Fibroblast of lung (primary cell): ENCODE data around the gene ATP9B. TPM values are rescaled to one million over a fixed set of nuclear protein-coding genes. Genes with fewer than 3 reads are reported as not detected.

ENCODE experiments used
- DNase-seq, 2 donors: peaks; one replicate each; pipeline versions ENCODE4 v3.0.0 to v3.0.0-alpha.2; 2010; ENCODE audit warnings: low read depth in 2 of 2
- H2AFZ ChIP-seq: 2 replicates; pipeline ENCODE4 v1.5.1; 2012; ENCODE audit warnings: low read length, control low read depth, inconsistent platforms
- H3K27ac ChIP-seq: 2 replicates; pipeline ENCODE4 v1.5.1; 2011; ENCODE audit warnings: low read length, control low read depth; ENCODE audit not compliant: insufficient read depth
- H3K27me3 ChIP-seq: 2 replicates; pipeline ENCODE4 v1.5.1; 2011; ENCODE audit warnings: mild to moderate bottlenecking, low read length; ENCODE audit not compliant: control insufficient read depth, insufficient read depth
- H3K36me3 ChIP-seq: 2 replicates; pipeline ENCODE4 v1.5.1; 2011; ENCODE audit warnings: low read length; ENCODE audit not compliant: control insufficient read depth, insufficient read depth
- H3K4me1 ChIP-seq: 2 replicates; pipeline ENCODE4 v1.5.1; 2011; ENCODE audit warnings: low read length; ENCODE audit not compliant: control insufficient read depth, insufficient read depth; ENCODE audit errors: extremely low read depth
- H3K4me2 ChIP-seq: 2 replicates; pipeline ENCODE4 v1.5.1; 2011; ENCODE audit warnings: low read length, control low read depth; ENCODE audit not compliant: insufficient read depth; ENCODE audit errors: extremely low read depth
- H3K4me3 ChIP-seq, 4 experiments: fragments of 200-600 bp in 1 of 4; sonication (generic) in 1 of 4; replicated peaks in 1 of 4; 2 replicates each; pipeline ENCODE4 v1.5.1; 2011 to 2016; ENCODE audit warnings: low read length in 4 of 4, low read depth in 3 of 4, mild to moderate bottlenecking in 3 of 4, control low read depth in 2 of 4, inconsistent platforms in 1 of 4, mixed read lengths in 1 of 4; ENCODE audit not compliant: insufficient read depth in 1 of 4; ENCODE audit errors: control extremely low read depth in 1 of 4
- H3K79me2 ChIP-seq: 2 replicates; pipeline ENCODE4 v1.5.1; 2012; ENCODE audit warnings: mild to moderate bottlenecking, low read length, inconsistent platforms; ENCODE audit not compliant: control insufficient read depth, insufficient read depth
- H3K9ac ChIP-seq: 2 replicates; pipeline ENCODE4 v1.5.1; 2011; ENCODE audit warnings: mild to moderate bottlenecking, low read length, control low read depth; ENCODE audit not compliant: insufficient read depth
- H3K9me3 ChIP-seq: 2 replicates; pipeline ENCODE4 v1.5.1; 2012; ENCODE audit warnings: low read depth, low read length; ENCODE audit not compliant: control insufficient read depth, insufficient read depth
- H4K20me1 ChIP-seq: 2 replicates; pipeline ENCODE4 v1.5.1; 2011; ENCODE audit warnings: low read length; ENCODE audit not compliant: control insufficient read depth, insufficient read depth; ENCODE audit errors: extremely low read depth
- CTCF ChIP-seq, 2 donors: IDR thresholded peaks in 1 of 2; conservative IDR thresholded peaks in 1 of 2; 1 replicate in 1 of 2; 2 replicates in 1 of 2; pipeline ENCODE4 v1.5.1; 2011 to 2012; ENCODE audit warnings: low read length in 2 of 2, control low read depth in 1 of 2, inconsistent platforms in 1 of 2, low read depth in 1 of 2, mild to moderate bottlenecking in 1 of 2
- EZH2 ChIP-seq: IDR thresholded peaks from 2 replicates; pipeline ENCODE4 v1.5.1; 2012; ENCODE audit warnings: low read length, control low read depth, mild to moderate bottlenecking; ENCODE audit errors: missing control alignments
- polyA plus RNA-seq, 2 donors: library from polyadenylated mRNA; depleted of rRNA in 1 of 2; stranded (reverse) in 1 of 2; unstranded in 1 of 2; fragments of >200 nt; gene quantifications; 2 replicates each; pipeline ENCODE4 v1.2.1, GENCODE V29; 2011 to 2012; ENCODE audit warnings: missing spikeins in 1 of 2
- total RNA-seq: library from RNA; depleted of rRNA; stranded (reverse); fragments of >200 nt; gene quantifications from 2 replicates; pipeline ENCODE4 v1.2.1, GENCODE V29; 2014

The ATP9B gene
- total and polyA plus RNA-seq, 2 donors (not counting 1 experiment from before 2014, with no cell fraction given), result 11.2 to 27.7 TPM

- no peak overlapping the region for H2AFZ ChIP-seq
- H4K20me1 ChIP-seq, result no peaks in the 10 kb centered on the region
- no peaks in the 10 kb centered on the region for H3K36me3 ChIP-seq
- H3K4me3 ChIP-seq, result no peak overlapping the region
- no peak overlapping the region for H3K4me2 ChIP-seq
- no peak overlapping the region for H3K27ac ChIP-seq
- H3K9ac ChIP-seq, result no peak overlapping the region
- DNase-seq, result no peak
- no peaks in the 10 kb centered on the region for H3K27me3 ChIP-seq
- H3K4me1 ChIP-seq, result no peaks in the 10 kb centered on the region
- H3K9me3 ChIP-seq, result no peaks in the 10 kb centered on the region
- TF ChIP-seq EZH2 (no peak), CTCF (conservative IDR thresholded peaks at IDR 0.05 in 1 of 2, IDR thresholded peaks at IDR 0.05 in 1 of 2; ENCODE audit: low read depth in 1 of 2, low read length in 2 of 2) (no peak)
- H3K79me2 ChIP-seq, result no peaks in the 10 kb centered on the region
Measured at GRCh38 chr18:79352432-79352831, 283.2 kb downstream of the ATP9B start.

GRCh38 chr18:79353267-79353666 is 284.1 kb downstream of the ATP9B start:
- no peaks in the 10 kb centered on the region for H3K36me3 ChIP-seq
- no peak overlapping the region for H3K9ac ChIP-seq
- H4K20me1 ChIP-seq, result no peaks in the 10 kb centered on the region
- no peaks in the 10 kb centered on the region for H3K27me3 ChIP-seq
- no peaks in the 10 kb centered on the region for H3K4me1 ChIP-seq
- no peak overlapping the region for H3K27ac ChIP-seq
- H3K79me2 ChIP-seq, result no peaks in the 10 kb centered on the region
- peak in 1 of 2 donors; percentile 15 for DNase-seq
- H2AFZ ChIP-seq, result no peak overlapping the region
- no peak overlapping the region for H3K4me3 ChIP-seq
- peak in 1 of 2 donors; percentile 37 for TF ChIP-seq CTCF (conservative IDR thresholded peaks at IDR 0.05 in 1 of 2, IDR thresholded peaks at IDR 0.05 in 1 of 2; ENCODE audit: low read depth in 1 of 2, low read length in 2 of 2)
- no peak for TF ChIP-seq EZH2
- H3K9me3 ChIP-seq, result no peaks in the 10 kb centered on the region
- H3K4me2 ChIP-seq, result no peak overlapping the region

GRCh38 chr18:79354350-79354749 is 285.2 kb downstream of the ATP9B start:
- H3K4me2 ChIP-seq, result no peak overlapping the region
- H3K9ac ChIP-seq, result no peak overlapping the region
- no peaks in the 10 kb centered on the region for H3K36me3 ChIP-seq
- no peaks in the 10 kb centered on the region for H3K9me3 ChIP-seq
- no peaks in the 10 kb centered on the region for H3K4me1 ChIP-seq
- H3K27ac ChIP-seq, result no peak overlapping the region
- no peaks in the 10 kb centered on the region for H4K20me1 ChIP-seq
- TF ChIP-seq EZH2, result no peak
- TF ChIP-seq CTCF (conservative IDR thresholded peaks at IDR 0.05 in 1 of 2, IDR thresholded peaks at IDR 0.05 in 1 of 2; ENCODE audit: low read depth in 1 of 2, low read length in 2 of 2), result no peak
- H2AFZ ChIP-seq, result no peak overlapping the region
- H3K27me3 ChIP-seq, result no peaks in the 10 kb centered on the region
- peak in 1 of 2 donors; percentile 18 for DNase-seq
- H3K79me2 ChIP-seq, result no peaks in the 10 kb centered on the region
- H3K4me3 ChIP-seq, result no peak overlapping the region
